ENCODE measurements around the gene LRRC63.

- TF ChIP-seq, protein P1, sequence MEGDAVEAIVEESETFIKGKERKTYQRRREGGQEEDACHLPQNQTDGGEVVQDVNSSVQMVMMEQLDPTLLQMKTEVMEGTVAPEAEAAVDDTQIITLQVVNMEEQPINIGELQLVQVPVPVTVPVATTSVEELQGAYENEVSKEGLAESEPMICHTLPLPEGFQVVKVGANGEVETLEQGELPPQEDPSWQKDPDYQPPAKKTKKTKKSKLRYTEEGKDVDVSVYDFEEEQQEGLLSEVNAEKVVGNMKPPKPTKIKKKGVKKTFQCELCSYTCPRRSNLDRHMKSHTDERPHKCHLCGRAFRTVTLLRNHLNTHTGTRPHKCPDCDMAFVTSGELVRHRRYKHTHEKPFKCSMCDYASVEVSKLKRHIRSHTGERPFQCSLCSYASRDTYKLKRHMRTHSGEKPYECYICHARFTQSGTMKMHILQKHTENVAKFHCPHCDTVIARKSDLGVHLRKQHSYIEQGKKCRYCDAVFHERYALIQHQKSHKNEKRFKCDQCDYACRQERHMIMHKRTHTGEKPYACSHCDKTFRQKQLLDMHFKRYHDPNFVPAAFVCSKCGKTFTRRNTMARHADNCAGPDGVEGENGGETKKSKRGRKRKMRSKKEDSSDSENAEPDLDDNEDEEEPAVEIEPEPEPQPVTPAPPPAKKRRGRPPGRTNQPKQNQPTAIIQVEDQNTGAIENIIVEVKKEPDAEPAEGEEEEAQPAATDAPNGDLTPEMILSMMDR (IDR thresholded peaks at IDR 0.05), result no peak
- TF ChIP-seq POLR2A (IDR thresholded peaks at IDR 0.05) (no peak), POLR2AphosphoS5 (IDR thresholded peaks at IDR 0.05) (no peak)
Observed at GRCh38 chr13:46304546-46304945, 92.8 kb downstream of the LRRC63 start.
